ENCODE results near the gene FGF11. TPM values are rescaled to one million over a fixed set of nuclear protein-coding genes. Genes with fewer than 3 reads are reported as not detected.
A peak's percentile ranks its signal among the peaks of the same experiment; 100 is the strongest.

FGF11 gene
- polyA plus RNA-seq, 3 donors = 2.2 TPM; not detected in 2

- Histone ChIP-seq H3K9ac (ENCODE audit: insufficient read depth, low read length, poor library complexity, severe bottlenecking) (no peak overlapping the region), H4K20me1 (ENCODE audit: insufficient read depth, low read length) (no peaks in the 10 kb centered on the region), H3K27me3 (ENCODE audit: control insufficient read depth in 2 of 2, insufficient read depth in 2 of 2, low read length in 2 of 2) (no peaks in the 10 kb centered on the region), H3K4me2 (replicated peaks; ENCODE audit: extremely low read depth, low read length, poor library complexity, severe bottlenecking) (no peak overlapping the region), H3K4me1 (ENCODE audit: control insufficient read depth in 1 of 2, insufficient read depth in 2 of 2, low read length in 2 of 2) (peaks cover 15 to 19% of the 10 kb centered on the region in 2 donors), H3K9me3 (replicated peaks in 1 of 2; ENCODE audit: control insufficient read depth in 1 of 2, insufficient read depth in 1 of 2, low read length in 2 of 2) (no peaks in the 10 kb centered on the region), H3K79me2 (ENCODE audit: insufficient read depth, low read length) (no peaks in the 10 kb centered on the region), H2AFZ (ENCODE audit: insufficient read depth, low read depth, low read length, poor library complexity, severe bottlenecking) (no peak overlapping the region), H3K36me3 (replicated peaks in 1 of 2; ENCODE audit: control insufficient read depth in 1 of 2, insufficient read depth in 2 of 2, low read length in 2 of 2) (peaks cover 31 to 52% of the 10 kb centered on the region in 2 donors), H3K4me3 (replicated peaks in 1 of 3; ENCODE audit: low read depth in 2 of 3, low read length in 3 of 3) (no peak overlapping the region), H3K27ac (ENCODE audit: low read depth in 1 of 2, low read length in 2 of 2) (no peak overlapping the region)
- Mint-ChIP-seq H3K27me3 (ENCODE audit: low read depth in 3 of 3) (peaks cover under 1 to 5% (median 3%) of the 10 kb centered on the region in 3 donors), H3K9me3 (peaks cover 0 to 2% (median 0%) of the 10 kb centered on the region in 7 donors), H3K27ac (no peak overlapping the region), H3K4me3 (no peak overlapping the region), H3K4me1 (peaks cover 15% of the 10 kb centered on the region), H3K36me3 (peaks cover 49 to 61% of the 10 kb centered on the region in 2 donors)
- no peak for DNase-seq
- WGBS (ENCODE audit: insufficient coverage) = 29% methylated on average over 2 of the region's 2 CpGs
- TF ChIP-seq CTCF (IDR thresholded peaks at IDR 0.05) = no peak
- intact Hi-C loops (cut with micrococcal nuclease) = loop anchor here in 1 of 2 donors (5.0 kb wide), 1 partner anchor 39 kb away; the partner anchor contains the start of gene KCTD11
Observed at GRCh38 chr17:7391307-7391706, 48.0 kb upstream of the FGF11 start.

GRCh38 chr17:7392696-7393612 lies 46.4 kb upstream of the FGF11 start:
- no peak for DNase-seq
- Histone ChIP-seq H3K27ac (ENCODE audit: low read depth in 1 of 2, low read length in 2 of 2) (no peak overlapping the region), H3K36me3 (replicated peaks in 1 of 2; ENCODE audit: control insufficient read depth in 1 of 2, insufficient read depth in 2 of 2, low read length in 2 of 2) (peaks cover 31 to 48% of the 10 kb centered on the region in 2 donors), H4K20me1 (ENCODE audit: insufficient read depth, low read length) (no peaks in the 10 kb centered on the region), H3K4me1 (ENCODE audit: control insufficient read depth in 1 of 2, insufficient read depth in 2 of 2, low read length in 2 of 2) (peaks cover 15 to 19% of the 10 kb centered on the region in 2 donors), H3K4me2 (replicated peaks; ENCODE audit: extremely low read depth, low read length, poor library complexity, severe bottlenecking) (peak overlapping the region; percentile 99), H2AFZ (ENCODE audit: insufficient read depth, low read depth, low read length, poor library complexity, severe bottlenecking) (peak overlapping the region; percentile 97), H3K9ac (ENCODE audit: insufficient read depth, low read length, poor library complexity, severe bottlenecking) (peak overlapping the region; percentile 27), H3K27me3 (ENCODE audit: control insufficient read depth in 2 of 2, insufficient read depth in 2 of 2, low read length in 2 of 2) (no peaks in the 10 kb centered on the region), H3K4me3 (replicated peaks in 1 of 3; ENCODE audit: low read depth in 2 of 3, low read length in 3 of 3) (peak overlapping the region in 2 of 3 experiments; percentile 79 to 94), H3K79me2 (ENCODE audit: insufficient read depth, low read length) (no peaks in the 10 kb centered on the region), H3K9me3 (replicated peaks in 1 of 2; ENCODE audit: control insufficient read depth in 1 of 2, insufficient read depth in 1 of 2, low read length in 2 of 2) (no peaks in the 10 kb centered on the region)
- no peak for TF ChIP-seq CTCF (IDR thresholded peaks at IDR 0.05)
- intact Hi-C loops (cut with micrococcal nuclease) = loop anchor here in 1 of 2 donors (5.0 kb wide), 1 partner anchor 41 kb away; the partner anchor contains the start of gene KCTD11
- peaks cover 43 to 49% of the 10 kb centered on the region in 2 donors for H3K36me3 Mint-ChIP-seq
- 94% methylated on average over 23 of the region's 42 CpGs for WGBS (ENCODE audit: insufficient coverage)
- H3K27ac Mint-ChIP-seq = no peak overlapping the region
- H3K9me3 Mint-ChIP-seq = peaks cover 0 to 2% (median 0%) of the 10 kb centered on the region in 7 donors
- peaks cover 0 to 5% (median 3%) of the 10 kb centered on the region in 3 donors for H3K27me3 Mint-ChIP-seq (ENCODE audit: low read depth in 3 of 3)
- peak overlapping the region; percentile 31 to 48 for H3K4me3 Mint-ChIP-seq
- peaks cover 15% of the 10 kb centered on the region for H3K4me1 Mint-ChIP-seq

Measured in CD14-positive monocyte (primary cell).